SK-N-SH (cell line): ENCODE results near the gene C3orf22. TPM values are rescaled to one million over a fixed set of nuclear protein-coding genes. Genes with fewer than 3 reads are reported as not detected.

Experiments
- CTCF ChIA-PET: fragments of 300-600, 350-600 bp; formaldehyde crosslinking; extraction: SDS; loops from one replicate; lab custom pipeline; 2021; lab: Yijun Ruan, JAX
- POLR2A ChIA-PET: fragments of 350-600 bp; sonication (Branson Sonifier 250); formaldehyde crosslinking; extraction: SDS; loops from one replicate; lab custom pipeline; 2020; ENCODE audit warnings: antibody characterized with exemption, inconsistent platforms; lab: Yijun Ruan, JAX
- DNase-seq: peaks from one replicate; pipeline ENCODE4 v3.0.0; 2012
- H2AFZ ChIP-seq: fragments of 200-600 bp; sonication (generic); 2 replicates; pipeline ENCODE4 v1.8.1; 2016; ENCODE audit warnings: antibody characterized with exemption, mild to moderate bottlenecking, low read depth
- H3F3A ChIP-seq: fragments of 200-600 bp; sonication (generic); replicated peaks from 2 replicates; pipeline ENCODE3; 2016; ENCODE audit warnings: antibody characterized with exemption, mild to moderate bottlenecking; ENCODE audit not compliant: insufficient read depth
- H3K27ac ChIP-seq, 2 experiments: fragments of 200-500 bp in 1 of 2; fragments of 200-600 bp in 1 of 2; sonication (Bioruptor generic) in 1 of 2; sonication (generic), shearing (Covaris generic) in 1 of 2; 2 replicates each; pipeline versions ENCODE4 v1.5.1 to v1.6.1; 2014 to 2016; ENCODE audit warnings: low read depth in 2 of 2, inconsistent platforms in 1 of 2, low read length in 1 of 2, mild to moderate bottlenecking in 1 of 2, mixed read lengths in 1 of 2
- H3K27me3 ChIP-seq: fragments of 200-600 bp; sonication (generic), shearing (Covaris generic); 2 replicates; pipeline ENCODE4 v1.6.1; 2016; ENCODE audit warnings: mixed run types; ENCODE audit not compliant: insufficient read depth
- H3K36me3 ChIP-seq, 2 experiments: fragments of 200-500 bp in 1 of 2; fragments of 200-600 bp in 1 of 2; sonication (Bioruptor generic) in 1 of 2; sonication (generic) in 1 of 2; replicated peaks in 1 of 2; 2 replicates each; pipeline versions ENCODE3 to v1.5.1; 2014 to 2016; ENCODE audit warnings: low read length in 1 of 2, mild to moderate bottlenecking in 1 of 2; ENCODE audit not compliant: insufficient read depth in 2 of 2, control insufficient read depth in 1 of 2
- H3K4me1 ChIP-seq, 2 experiments: fragments of 200-500 bp in 1 of 2; fragments of 200-600 bp in 1 of 2; sonication (Bioruptor generic) in 1 of 2; sonication (generic), shearing (Covaris generic) in 1 of 2; 2 replicates each; pipeline versions ENCODE4 v1.5.1 to v1.6.1; 2014 to 2016; ENCODE audit warnings: low read depth in 1 of 2, low read length in 1 of 2, mixed run types in 1 of 2; ENCODE audit not compliant: insufficient read depth in 2 of 2, control insufficient read depth in 1 of 2
- H3K4me2 ChIP-seq: fragments of 200-600 bp; sonication (generic), shearing (Covaris generic); 2 replicates; pipeline ENCODE4 v1.6.1; 2017; ENCODE audit warnings: mixed run types
- H3K4me3 ChIP-seq, 2 experiments: fragments of 200-500 bp in 1 of 2; fragments of 200-600 bp in 1 of 2; sonication (Bioruptor generic) in 1 of 2; sonication (generic), shearing (Covaris generic) in 1 of 2; 2 replicates each; pipeline versions ENCODE4 v1.5.1 to v1.8.1; 2014 to 2016; ENCODE audit warnings: low read depth in 2 of 2, inconsistent platforms in 1 of 2, low read length in 1 of 2, mild to moderate bottlenecking in 1 of 2, mixed read lengths in 1 of 2, moderate library complexity in 1 of 2
- H3K79me2 ChIP-seq: fragments of 200-600 bp; sonication (generic); 2 replicates; pipeline ENCODE4 v1.8.1; 2017; ENCODE audit warnings: mild to moderate bottlenecking; ENCODE audit not compliant: insufficient read depth
- H3K9ac ChIP-seq: fragments of 200-600 bp; sonication (generic); 2 replicates; pipeline ENCODE4 v1.6.1; 2017; ENCODE audit warnings: mixed run types
- H3K9me2 ChIP-seq: fragments of 200-600 bp; sonication (generic); 2 replicates; pipeline ENCODE4 v1.6.1; 2017; ENCODE audit warnings: mixed run types
- H3K9me3 ChIP-seq: fragments of 200-600 bp; sonication (generic); 2 replicates; pipeline ENCODE4 v1.6.1; 2017; ENCODE audit warnings: mixed run types, mild to moderate bottlenecking, moderate library complexity
- H4K20me1 ChIP-seq: fragments of 200-600 bp; sonication (generic); 2 replicates; pipeline ENCODE4 v1.6.1; 2017; ENCODE audit warnings: mild to moderate bottlenecking, mixed run types; ENCODE audit not compliant: insufficient read depth
- EZH2phosphoT487 ChIP-seq: fragments of 200-600 bp; sonication (generic); IDR thresholded peaks from 2 replicates; pipeline ENCODE4 v1.6.1; 2017; ENCODE audit warnings: low read depth, mixed run types, mild to moderate bottlenecking, antibody characterized with exemption, moderate library complexity, borderline replicate concordance
- FOSL2 ChIP-seq: IDR thresholded peaks from 2 replicates; pipeline ENCODE4 v1.4.0; 2012; ENCODE audit warnings: low read depth, mild to moderate bottlenecking, moderate library complexity, borderline replicate concordance
- FOXJ3 ChIP-seq: sonication (generic); formaldehyde crosslinking; IDR thresholded peaks from 2 replicates; pipeline ENCODE4 v1.5.1; 2020; ENCODE audit warnings: mild to moderate bottlenecking, missing genetic modification reagents
- GABPA ChIP-seq: IDR thresholded peaks from 2 replicates; pipeline ENCODE4 v1.4.0; 2012; ENCODE audit warnings: low read depth, mild to moderate bottlenecking
- GATA2 ChIP-seq: sonication (generic); formaldehyde crosslinking; IDR thresholded peaks from 2 replicates; pipeline ENCODE4 v1.5.0; 2020; ENCODE audit warnings: mild to moderate bottlenecking, missing genetic modification reagents
- JUND ChIP-seq: IDR thresholded peaks from 2 replicates; pipeline ENCODE4 v1.4.0; 2012
- MXI1 ChIP-seq: IDR thresholded peaks from 2 replicates; pipeline ENCODE4 v1.6.1; 2012; ENCODE audit warnings: mild to moderate bottlenecking, low read depth, low read length, improper control_type of control experiment
- NRF1 ChIP-seq: IDR thresholded peaks from 2 replicates; pipeline ENCODE4 v1.6.1; 2012; ENCODE audit warnings: low read depth, mild to moderate bottlenecking, low read length
- RAD21 ChIP-seq: IDR thresholded peaks from 2 replicates; pipeline ENCODE4 v1.6.1; 2012; ENCODE audit warnings: mild to moderate bottlenecking, low read length
- RCOR1 ChIP-seq: fragments of 150-350 bp; IDR thresholded peaks from 2 replicates; pipeline ENCODE4 v1.6.1; 2017; ENCODE audit warnings: antibody characterized with exemption, low read length
- RFX5 ChIP-seq: IDR thresholded peaks from 2 replicates; pipeline ENCODE4 v1.6.1; 2012; ENCODE audit warnings: mild to moderate bottlenecking, improper control_type of control experiment, low read length
- RXRA ChIP-seq: IDR thresholded peaks from 2 replicates; pipeline ENCODE4 v1.4.0; 2012; ENCODE audit warnings: low read depth, mild to moderate bottlenecking, borderline replicate concordance
- SIN3A ChIP-seq: IDR thresholded peaks from 2 replicates; pipeline ENCODE4 v1.6.1; 2012; ENCODE audit warnings: low read depth, mild to moderate bottlenecking, low read length, moderate library complexity, borderline replicate concordance
- SMC3 ChIP-seq: IDR thresholded peaks from 2 replicates; pipeline ENCODE4 v1.6.1; 2012; ENCODE audit warnings: low read depth, low read length, improper control_type of control experiment
- TAF1 ChIP-seq: IDR thresholded peaks from 2 replicates; pipeline ENCODE4 v1.6.1; 2012; ENCODE audit warnings: low read depth, mild to moderate bottlenecking, low read length, moderate library complexity, borderline replicate concordance
- TCF12 ChIP-seq: IDR thresholded peaks from 2 replicates; pipeline ENCODE4 v1.4.0; 2012
- TEAD4 ChIP-seq: IDR thresholded peaks from 2 replicates; pipeline ENCODE4 v1.4.0; 2012; ENCODE audit warnings: mild to moderate bottlenecking, borderline replicate concordance; ENCODE audit not compliant: insufficient read depth
- WGBS: methylation state at CpG from one replicate; pipeline ENCODE4 v1.1.6; 2017; ENCODE audit warnings: low lambda C conversion rate; 5-methylcytosine and 5-hydroxymethylcytosine counted together
- polyA plus RNA-seq, 3 experiments: library from polyadenylated mRNA; depleted of rRNA; stranded (reverse); fragments of >200 nt; gene quantifications; 2 replicates each; pipeline ENCODE4 v1.2.3, GENCODE V29; 2012
- TF ChIP-seq, protein P1 (sequence below): fragments of 150-350 bp; IDR thresholded peaks from 2 replicates; pipeline ENCODE4 v1.6.1; 2016; ENCODE audit warnings: mild to moderate bottlenecking, low read depth, low read length
- TF ChIP-seq, protein P2 (sequence below): IDR thresholded peaks from 2 replicates; pipeline ENCODE4 v1.4.0; 2012; ENCODE audit warnings: low read depth, borderline replicate concordance
- TF ChIP-seq, protein P3 (sequence below): IDR thresholded peaks from 2 replicates; pipeline ENCODE4 v1.4.0; 2012; ENCODE audit warnings: low read depth, borderline replicate concordance

The C3orf22 gene, protein sequence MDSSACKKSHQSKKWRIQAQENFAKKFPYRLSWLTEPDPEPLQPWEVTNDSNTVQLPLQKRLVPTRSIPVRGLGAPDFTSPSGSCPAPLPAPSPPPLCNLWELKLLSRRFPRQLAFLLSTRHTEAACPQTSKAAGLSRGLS
- not detected in 2 replicates for polyA plus RNA-seq (2012; rRNA removed)
- not detected in 2 replicates for polyA plus RNA-seq (2012; cell fraction: cytosol; rRNA removed)
- 0.06 and 0.11 TPM in 2 replicates for polyA plus RNA-seq (2012; cell fraction: nucleus; rRNA removed)

DNA sequence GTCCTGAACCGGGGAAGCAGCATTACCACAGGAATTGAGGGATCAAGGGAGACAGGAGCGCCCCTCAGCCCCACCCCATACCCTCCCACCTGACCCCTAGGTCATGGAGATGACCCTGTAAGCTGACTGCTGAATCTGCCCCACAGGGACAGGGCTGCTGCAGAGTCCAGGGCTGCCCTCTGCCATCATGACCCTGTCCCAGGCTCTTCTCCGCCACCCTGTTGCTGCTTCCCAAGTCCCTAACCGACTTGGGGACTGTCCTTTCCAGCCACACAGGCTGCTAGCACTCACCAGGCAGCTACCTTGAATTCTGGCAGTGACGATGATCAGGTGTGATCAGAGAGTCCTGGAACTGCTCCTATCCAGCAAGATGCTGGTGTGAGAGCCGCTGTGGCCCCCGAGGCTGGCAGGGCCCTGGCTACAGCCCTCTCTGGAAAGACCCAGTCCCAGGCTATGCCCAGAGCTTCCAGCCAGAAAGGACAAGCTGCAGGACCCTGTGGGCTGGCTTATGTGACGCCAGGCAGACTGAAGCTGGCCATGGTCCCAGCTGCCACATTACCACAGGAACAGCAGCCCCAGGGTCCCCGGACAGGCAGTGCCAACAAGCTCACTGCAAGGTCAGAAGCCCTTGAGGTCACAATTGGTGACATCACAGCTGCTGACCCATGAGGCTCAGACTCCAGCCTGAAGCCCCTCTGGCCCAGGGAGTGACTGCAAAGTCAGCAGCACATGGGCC, at the start of gene C3orf22:
Gene C3orf22 (minus strand): TSS at position 597 of the 736 bp plus-strand sequence. CDS start 5,542 bp downstream, outside the sequence.
- TF ChIP-seq GATA2 (CRISPR knock-in tag) = no peak
- no peak for TF ChIP-seq TEAD4
- TF ChIP-seq, protein P1, sequence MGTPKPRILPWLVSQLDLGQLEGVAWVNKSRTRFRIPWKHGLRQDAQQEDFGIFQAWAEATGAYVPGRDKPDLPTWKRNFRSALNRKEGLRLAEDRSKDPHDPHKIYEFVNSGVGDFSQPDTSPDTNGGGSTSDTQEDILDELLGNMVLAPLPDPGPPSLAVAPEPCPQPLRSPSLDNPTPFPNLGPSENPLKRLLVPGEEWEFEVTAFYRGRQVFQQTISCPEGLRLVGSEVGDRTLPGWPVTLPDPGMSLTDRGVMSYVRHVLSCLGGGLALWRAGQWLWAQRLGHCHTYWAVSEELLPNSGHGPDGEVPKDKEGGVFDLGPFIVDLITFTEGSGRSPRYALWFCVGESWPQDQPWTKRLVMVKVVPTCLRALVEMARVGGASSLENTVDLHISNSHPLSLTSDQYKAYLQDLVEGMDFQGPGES = no peak
- no peak for TF ChIP-seq EZH2phosphoT487
- TF ChIP-seq FOXJ3 = no peak
- TF ChIP-seq GABPA = no peak
- TF ChIP-seq TCF12 = no peak
- ChIA-PET CTCF (interaction anchor here (0.8 kb wide), 1 partner anchor 915 kb away, joined by 3 read pairs; no protein-coding TSS in a partner anchor), POLR2A (no interaction called here)
- Histone ChIP-seq H4K20me1 (no peaks in the 10 kb centered on the region), H2AFZ (no peak within 1 kb of the TSS), H3K36me3 (no peaks in the 10 kb centered on the region), H3K9me3 (no peaks in the 10 kb centered on the region), H3K27ac (no peak within 1 kb of the TSS), H3K9me2 (no peaks in the 10 kb centered on the region), H3K4me3 (no peak within 1 kb of the TSS), H3K4me2 (no peak within 1 kb of the TSS), H3K79me2 (no peaks in the 10 kb centered on the region), H3K4me1 (peaks cover 0 to 11% of the 10 kb centered on the region in 2 experiments; a peak in 1 of 4 replicates), H3K9ac (no peak within 1 kb of the TSS), H3K27me3 (no peaks in the 10 kb centered on the region), H3F3A (no peaks in the 10 kb centered on the region)
- peak; percentile 61 for DNase-seq
- 40% methylated on average over 5 of the region's 9 CpGs for WGBS

DNA sequence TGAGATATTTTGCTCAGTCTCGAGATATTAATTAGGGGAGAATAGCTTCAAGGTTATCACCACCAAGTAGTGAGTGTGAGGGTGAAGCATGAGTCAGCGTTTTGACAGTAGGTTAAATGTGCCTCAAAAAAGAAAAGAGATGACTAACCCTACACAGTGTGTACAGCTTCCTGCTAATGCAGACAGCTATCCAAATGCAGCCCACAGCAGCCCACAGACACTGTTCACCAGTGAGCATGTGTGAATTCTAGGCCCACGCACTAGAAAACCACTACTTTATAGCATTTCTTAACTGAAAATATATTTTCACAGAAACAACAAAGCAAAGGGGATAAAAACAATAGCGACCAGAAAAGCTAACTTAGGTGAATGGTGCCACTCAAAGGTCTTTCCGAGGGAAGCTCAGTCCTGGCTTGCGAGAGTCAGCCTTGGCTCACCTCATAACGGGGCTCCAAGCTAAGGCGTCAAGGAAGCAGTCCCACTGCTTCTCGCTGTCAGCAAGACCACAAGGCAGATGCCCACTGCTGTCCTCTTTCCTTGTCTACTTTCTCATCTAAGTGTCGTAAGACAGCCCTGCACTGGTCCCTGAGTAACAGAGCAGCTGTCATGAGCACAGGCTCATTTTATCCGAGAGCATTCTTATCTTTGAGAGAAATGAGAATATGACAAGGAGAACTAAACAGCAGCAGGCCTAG, 48.6 kb upstream of the C3orf22 start:
- Histone ChIP-seq H2AFZ (no peak overlapping the region), H3K4me1 (peaks cover under 1 to 8% of the 10 kb centered on the region in 2 experiments; a peak in 3 of 4 replicates), H3K4me2 (0 out of 2 replicates have a peak overlapping the region, but pooled peaks have one; percentile 16), H3F3A (no peaks in the 10 kb centered on the region), H3K27ac (no peak overlapping the region), H3K79me2 (no peaks in the 10 kb centered on the region), H3K9me3 (no peaks in the 10 kb centered on the region), H3K36me3 (peaks cover 13 to 60% of the 10 kb centered on the region in 2 experiments), H3K27me3 (no peaks in the 10 kb centered on the region), H3K4me3 (no peak overlapping the region), H3K9ac (no peak overlapping the region), H3K9me2 (no peaks in the 10 kb centered on the region), H4K20me1 (no peaks in the 10 kb centered on the region)
- 89% methylated on average over 11 of the region's 11 CpGs for whole genome bisulfite sequencing
- ChIA-PET POLR2A (no interaction called here), CTCF (interaction anchor here (0.9 to 1.3 kb wide), 2 partner anchors 9 to 30 kb away, joined by 3 read pairs; no protein-coding TSS in a partner anchor)
- no peak for DNase-seq
- no peak for TF ChIP-seq MXI1
- TF ChIP-seq JUND = 0 out of 2 replicates have a peak, but pooled peaks have one; percentile 23
- no peak for TF ChIP-seq GABPA
- no peak for TF ChIP-seq RXRA
- TF ChIP-seq RAD21 = no peak
- TF ChIP-seq FOSL2 = peak; percentile 32; the same call in 1 of the 2 replicates
- no peak for TF ChIP-seq TCF12
- TF ChIP-seq RFX5 = no peak
- no peak for TF ChIP-seq GATA2 (CRISPR knock-in tag)
- TF ChIP-seq TAF1 = no peak
- no peak for TF ChIP-seq SIN3A
- no peak for TF ChIP-seq NRF1
- no peak for TF ChIP-seq RCOR1
- TF ChIP-seq, protein P2, sequence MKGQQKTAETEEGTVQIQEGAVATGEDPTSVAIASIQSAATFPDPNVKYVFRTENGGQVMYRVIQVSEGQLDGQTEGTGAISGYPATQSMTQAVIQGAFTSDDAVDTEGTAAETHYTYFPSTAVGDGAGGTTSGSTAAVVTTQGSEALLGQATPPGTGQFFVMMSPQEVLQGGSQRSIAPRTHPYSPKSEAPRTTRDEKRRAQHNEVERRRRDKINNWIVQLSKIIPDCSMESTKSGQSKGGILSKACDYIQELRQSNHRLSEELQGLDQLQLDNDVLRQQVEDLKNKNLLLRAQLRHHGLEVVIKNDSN = no peak
- TF ChIP-seq SMC3 = no peak
- TF ChIP-seq, protein P3, sequence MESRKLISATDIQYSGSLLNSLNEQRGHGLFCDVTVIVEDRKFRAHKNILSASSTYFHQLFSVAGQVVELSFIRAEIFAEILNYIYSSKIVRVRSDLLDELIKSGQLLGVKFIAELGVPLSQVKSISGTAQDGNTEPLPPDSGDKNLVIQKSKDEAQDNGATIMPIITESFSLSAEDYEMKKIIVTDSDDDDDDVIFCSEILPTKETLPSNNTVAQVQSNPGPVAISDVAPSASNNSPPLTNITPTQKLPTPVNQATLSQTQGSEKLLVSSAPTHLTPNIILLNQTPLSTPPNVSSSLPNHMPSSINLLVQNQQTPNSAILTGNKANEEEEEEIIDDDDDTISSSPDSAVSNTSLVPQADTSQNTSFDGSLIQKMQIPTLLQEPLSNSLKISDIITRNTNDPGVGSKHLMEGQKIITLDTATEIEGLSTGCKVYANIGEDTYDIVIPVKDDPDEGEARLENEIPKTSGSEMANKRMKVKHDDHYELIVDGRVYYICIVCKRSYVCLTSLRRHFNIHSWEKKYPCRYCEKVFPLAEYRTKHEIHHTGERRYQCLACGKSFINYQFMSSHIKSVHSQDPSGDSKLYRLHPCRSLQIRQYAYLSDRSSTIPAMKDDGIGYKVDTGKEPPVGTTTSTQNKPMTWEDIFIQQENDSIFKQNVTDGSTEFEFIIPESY = no peak
